ENCODE measurements around the gene RELL1. TPM values are rescaled to one million over a fixed set of nuclear protein-coding genes. Genes with fewer than 3 reads are reported as not detected.

Gene RELL1
- total RNA-seq, 1 donor from 2014 or later = 23.1 TPM

- Histone ChIP-seq H3K27me3 (ENCODE audit: insufficient read depth, low read length) (no peaks in the 10 kb centered on the region), H3K4me3 (ENCODE audit: insufficient read depth, low read depth, low read length) (no peak overlapping the region), H3K36me3 (ENCODE audit: insufficient read depth, low read length) (no peaks in the 10 kb centered on the region), H3K27ac (ENCODE audit: low read depth, low read length) (no peak overlapping the region), H3K4me1 (ENCODE audit: insufficient read depth, low read length) (peaks cover 11% of the 10 kb centered on the region), H4K20me1 (ENCODE audit: insufficient read depth, low read length) (peaks cover 7% of the 10 kb centered on the region), H3K9me3 (ENCODE audit: insufficient read depth, low read depth, low read length) (no peaks in the 10 kb centered on the region), H3K9ac (ENCODE audit: low read length) (no peak overlapping the region), H3K4me2 (ENCODE audit: low read length) (no peak overlapping the region), H3K79me2 (ENCODE audit: insufficient read depth, low read length) (peaks cover 2% of the 10 kb centered on the region), H2AFZ (ENCODE audit: low read depth, low read length) (no peak overlapping the region)
- no peaks in the 10 kb centered on the region for H3K27me3 Mint-ChIP-seq (ENCODE audit: low read depth, unreplicated experiment)
- H3K9me3 Mint-ChIP-seq (ENCODE audit: unreplicated experiment) = peaks cover 9% of the 10 kb centered on the region
- FAIRE-seq (no peak), DNase-seq (ENCODE audit: low read depth) (no peak)
- H3K36me3 Mint-ChIP-seq (ENCODE audit: low read depth, unreplicated experiment) = peaks cover 16% of the 10 kb centered on the region
- H3K27ac Mint-ChIP-seq (ENCODE audit: unreplicated experiment) = no peak overlapping the region
- TF ChIP-seq CTCF (IDR thresholded peaks at IDR 0.05; ENCODE audit: insufficient read depth, low read depth, low read length) = no peak
- TF ChIP-seq EZH2 (IDR thresholded peaks at IDR 0.05; ENCODE audit: insufficient read depth, low read length) = no peak
- H3K4me3 Mint-ChIP-seq (ENCODE audit: unreplicated experiment) = no peak overlapping the region
- peaks cover 5% of the 10 kb centered on the region for H3K4me1 Mint-ChIP-seq (ENCODE audit: low read depth, unreplicated experiment)
These were observed 33.2 kb downstream of the RELL1 start for GRCh38 chr4:37652747-37653527.

- no peaks in the 10 kb centered on the region for H3K9me3 ChIP-seq (ENCODE audit: insufficient read depth, low read depth, low read length)
- H3K9ac ChIP-seq (ENCODE audit: low read length) = no peak overlapping the region
- peaks cover 5% of the 10 kb centered on the region for H3K36me3 ChIP-seq (ENCODE audit: insufficient read depth, low read length)
- FAIRE-seq = no peak
- H3K27ac ChIP-seq (ENCODE audit: low read depth, low read length) = no peak overlapping the region
- DNase-seq (ENCODE audit: low read depth) = no peak
- H4K20me1 ChIP-seq (ENCODE audit: insufficient read depth, low read length) = peaks cover 10% of the 10 kb centered on the region
- H3K4me1 Mint-ChIP-seq (ENCODE audit: low read depth, unreplicated experiment) = peaks cover 11% of the 10 kb centered on the region
- no peak overlapping the region for H3K4me2 ChIP-seq (ENCODE audit: low read length)
- H3K9me3 Mint-ChIP-seq (ENCODE audit: unreplicated experiment) = peaks cover 7% of the 10 kb centered on the region
- H3K4me3 ChIP-seq (ENCODE audit: insufficient read depth, low read depth, low read length) = no peak overlapping the region
- no peak overlapping the region for H3K4me3 Mint-ChIP-seq (ENCODE audit: unreplicated experiment)
- no peak overlapping the region for H3K27ac Mint-ChIP-seq (ENCODE audit: unreplicated experiment)
- H3K79me2 ChIP-seq (ENCODE audit: insufficient read depth, low read length) = no peaks in the 10 kb centered on the region
- H3K4me1 ChIP-seq (ENCODE audit: insufficient read depth, low read length) = peaks cover 13% of the 10 kb centered on the region
- no peaks in the 10 kb centered on the region for H3K27me3 ChIP-seq (ENCODE audit: insufficient read depth, low read length)
- TF ChIP-seq EZH2 (IDR thresholded peaks at IDR 0.05; ENCODE audit: insufficient read depth, low read length) (no peak), CTCF (IDR thresholded peaks at IDR 0.05; ENCODE audit: insufficient read depth, low read depth, low read length) (no peak)
- no peak overlapping the region for H2AFZ ChIP-seq (ENCODE audit: low read depth, low read length)
- no peaks in the 10 kb centered on the region for H3K27me3 Mint-ChIP-seq (ENCODE audit: low read depth, unreplicated experiment)
- peaks cover 14% of the 10 kb centered on the region for H3K36me3 Mint-ChIP-seq (ENCODE audit: low read depth, unreplicated experiment)
These were observed 34.3 kb downstream of the RELL1 start for GRCh38 chr4:37651781-37652377.

- H3K9me3 ChIP-seq (ENCODE audit: insufficient read depth, low read depth, low read length) = no peaks in the 10 kb centered on the region
- peaks cover 5% of the 10 kb centered on the region for H3K36me3 ChIP-seq (ENCODE audit: insufficient read depth, low read length)
- no peak for TF ChIP-seq EZH2 (IDR thresholded peaks at IDR 0.05; ENCODE audit: insufficient read depth, low read length)
- TF ChIP-seq CTCF (IDR thresholded peaks at IDR 0.05; ENCODE audit: insufficient read depth, low read depth, low read length) = no peak
- peaks cover 13% of the 10 kb centered on the region for H3K4me1 ChIP-seq (ENCODE audit: insufficient read depth, low read length)
- H3K9me3 Mint-ChIP-seq (ENCODE audit: unreplicated experiment) = peaks cover 4% of the 10 kb centered on the region
- H3K9ac ChIP-seq (ENCODE audit: low read length) = no peak overlapping the region
- H3K79me2 ChIP-seq (ENCODE audit: insufficient read depth, low read length) = no peaks in the 10 kb centered on the region
- H3K27ac Mint-ChIP-seq (ENCODE audit: unreplicated experiment) = no peak overlapping the region
- peaks cover 18% of the 10 kb centered on the region for H3K4me1 Mint-ChIP-seq (ENCODE audit: low read depth, unreplicated experiment)
- no peaks in the 10 kb centered on the region for H3K27me3 Mint-ChIP-seq (ENCODE audit: low read depth, unreplicated experiment)
- H3K4me3 Mint-ChIP-seq (ENCODE audit: unreplicated experiment) = no peak overlapping the region
- no peak overlapping the region for H2AFZ ChIP-seq (ENCODE audit: low read depth, low read length)
- H3K27me3 ChIP-seq (ENCODE audit: insufficient read depth, low read length) = no peaks in the 10 kb centered on the region
- H3K27ac ChIP-seq (ENCODE audit: low read depth, low read length) = no peak overlapping the region
- no peak overlapping the region for H3K4me3 ChIP-seq (ENCODE audit: insufficient read depth, low read depth, low read length)
- H3K4me2 ChIP-seq (ENCODE audit: low read length) = no peak overlapping the region
- DNase-seq (ENCODE audit: low read depth) (no peak), FAIRE-seq (no peak)
- peaks cover 10% of the 10 kb centered on the region for H4K20me1 ChIP-seq (ENCODE audit: insufficient read depth, low read length)
- H3K36me3 Mint-ChIP-seq (ENCODE audit: low read depth, unreplicated experiment) = peaks cover 7% of the 10 kb centered on the region
These were observed 35.7 kb downstream of the RELL1 start for GRCh38 chr4:37650481-37650880.
